Mononuclear cell (primary cell): ENCODE measurements around the gene GAS2L1. TPM values are rescaled to one million over a fixed set of nuclear protein-coding genes. Genes with fewer than 3 reads are reported as not detected.

Source experiments
- H3K27me3 ChIP-seq: 2 replicates; pipeline ENCODE4 v1.6.0; 2011; ENCODE audit warnings: low read length, control low read depth; ENCODE audit not compliant: insufficient read depth
- H3K4me1 ChIP-seq: 2 replicates; pipeline ENCODE4 v1.5.1; 2011; ENCODE audit warnings: mild to moderate bottlenecking, low read length, control low read depth; ENCODE audit not compliant: insufficient read depth
- H3K4me3 ChIP-seq: 2 replicates; pipeline ENCODE4 v1.5.1; 2011; ENCODE audit warnings: mild to moderate bottlenecking, low read length, moderate library complexity
- H3K9me3 ChIP-seq: 2 replicates; pipeline ENCODE4 v1.5.1; 2011; ENCODE audit warnings: low read depth, mild to moderate bottlenecking, control low read depth, low read length
- total RNA-seq: library from RNA; depleted of rRNA; stranded (reverse); fragments of >200 nt; gene quantifications from one replicate; pipeline ENCODE4 v1.2.3, GENCODE V29; 2012

GAS2L1 gene
- total RNA-seq, 1 donor = 7.9 TPM

GRCh38 chr22:29311464-29312217 lies 5.2 kb downstream of the GAS2L1 start:
- Histone ChIP-seq H3K4me1 (peaks cover 36% of the 10 kb centered on the region), H3K27me3 (peaks cover 35% of the 10 kb centered on the region), H3K4me3 (no peak overlapping the region), H3K9me3 (no peaks in the 10 kb centered on the region)

- Histone ChIP-seq H3K4me3 (no peak overlapping the region), H3K9me3 (no peaks in the 10 kb centered on the region), H3K27me3 (peaks cover 33% of the 10 kb centered on the region), H3K4me1 (peaks cover 31% of the 10 kb centered on the region)
Observed at GRCh38 chr22:29312218-29313125, 6.0 kb downstream of the GAS2L1 start.

GRCh38 chr22:29313126-29313575 lies 6.7 kb downstream of the GAS2L1 start:
- no peaks in the 10 kb centered on the region for H3K9me3 ChIP-seq
- no peak overlapping the region for H3K4me3 ChIP-seq
- H3K27me3 ChIP-seq = peaks cover 32% of the 10 kb centered on the region
- H3K4me1 ChIP-seq = peaks cover 26% of the 10 kb centered on the region

- H3K27me3 ChIP-seq = peaks cover 32% of the 10 kb centered on the region
- no peaks in the 10 kb centered on the region for H3K9me3 ChIP-seq
- H3K4me1 ChIP-seq = peaks cover 26% of the 10 kb centered on the region
- no peak overlapping the region for H3K4me3 ChIP-seq
Observed at GRCh38 chr22:29313576-29314466, 7.4 kb downstream of the GAS2L1 start.

- Histone ChIP-seq H3K4me3 (no peak overlapping the region), H3K9me3 (no peaks in the 10 kb centered on the region), H3K27me3 (peaks cover 32% of the 10 kb centered on the region), H3K4me1 (peaks cover 26% of the 10 kb centered on the region)
Observed at GRCh38 chr22:29314537-29315285, 8.3 kb downstream of the GAS2L1 start.

- Histone ChIP-seq H3K4me1 (peaks cover 22% of the 10 kb centered on the region), H3K9me3 (no peaks in the 10 kb centered on the region), H3K27me3 (peaks cover 32% of the 10 kb centered on the region), H3K4me3 (no peak within 1 kb of the TSS)
Observed at GRCh38 chr22:29315286-29316140, 9.1 kb downstream of the GAS2L1 start, which contains the start of gene RASL10A. TSS of gene RASL10A (minus strand) at chr22:29315697. CDS start at chr22:29315246, 451 bp downstream.

GRCh38 chr22:29316141-29316828 lies 9.8 kb downstream of the GAS2L1 start:
- H3K4me1 ChIP-seq = peaks cover 16% of the 10 kb centered on the region
- H3K4me3 ChIP-seq = no peak overlapping the region
- peaks cover 32% of the 10 kb centered on the region for H3K27me3 ChIP-seq
- H3K9me3 ChIP-seq = no peaks in the 10 kb centered on the region

- peaks cover 16% of the 10 kb centered on the region for H3K4me1 ChIP-seq
- H3K4me3 ChIP-seq = no peak overlapping the region
- H3K27me3 ChIP-seq = peaks cover 29% of the 10 kb centered on the region
- no peaks in the 10 kb centered on the region for H3K9me3 ChIP-seq
Observed at GRCh38 chr22:29317827-29318454, 11.5 kb downstream of the GAS2L1 start.

GRCh38 chr22:29319072-29319471 lies 12.6 kb downstream of the GAS2L1 start:
- peaks cover 12% of the 10 kb centered on the region for H3K4me1 ChIP-seq

GRCh38 chr22:29320546-29320945 lies 14.1 kb downstream of the GAS2L1 start:
- Histone ChIP-seq H3K4me3 (no peak overlapping the region), H3K4me1 (peaks cover 3% of the 10 kb centered on the region), H3K9me3 (no peaks in the 10 kb centered on the region), H3K27me3 (peaks cover 9% of the 10 kb centered on the region)

More at GRCh38 chr22:29319072-29319471, 12.6 kb downstream of the GAS2L1 start:
- Histone ChIP-seq H3K4me3 (no peak overlapping the region), H3K27me3 (peaks cover 18% of the 10 kb centered on the region), H3K9me3 (no peaks in the 10 kb centered on the region)

GRCh38 chr22:29323641-29324040 lies 17.2 kb downstream of the GAS2L1 start:
- Histone ChIP-seq H3K27me3 (no peaks in the 10 kb centered on the region), H3K4me3 (no peak overlapping the region), H3K4me1 (no peaks in the 10 kb centered on the region), H3K9me3 (no peaks in the 10 kb centered on the region)

GRCh38 chr22:29325356-29325755 lies 18.9 kb downstream of the GAS2L1 start:
- no peak overlapping the region for H3K4me3 ChIP-seq

More at GRCh38 chr22:29325356-29325755, 18.9 kb downstream of the GAS2L1 start:
- no peaks in the 10 kb centered on the region for H3K9me3 ChIP-seq
- H3K4me1 ChIP-seq = no peaks in the 10 kb centered on the region
- H3K27me3 ChIP-seq = no peaks in the 10 kb centered on the region
